ENCODE data around the gene HAPLN1. TPM values are rescaled to one million over a fixed set of nuclear protein-coding genes. Genes with fewer than 3 reads are reported as not detected.
A peak's percentile ranks its signal among the peaks of the same experiment; 100 is the strongest.

Gene HAPLN1
- polyA plus RNA-seq = under 1 TPM; 0.02 to 0.04 TPM

- H3K36me3 ChIP-seq (ENCODE audit: control insufficient read depth in 2 of 2, insufficient read depth in 2 of 2, low read length in 1 of 2) = no peaks in the 10 kb centered on the region
- no peak within 1 kb of the TSS for H3K27ac ChIP-seq (ENCODE audit: low read depth in 2 of 2, low read length in 1 of 2)
- no peaks in the 10 kb centered on the region for H3K9me3 ChIP-seq (ENCODE audit: control insufficient read depth in 2 of 2, insufficient read depth in 1 of 2, low read depth in 1 of 2, low read length in 1 of 2)
- H3K27me3 ChIP-seq (ENCODE audit: control insufficient read depth in 1 of 2, insufficient read depth in 2 of 2, low read length in 2 of 2) = peaks cover 0 to 3% of the 10 kb centered on the region in 2 donors
- H3K4me1 ChIP-seq (ENCODE audit: control insufficient read depth in 2 of 2, insufficient read depth in 2 of 2, low read length in 1 of 2) = no peaks in the 10 kb centered on the region
- peak within 1 kb of the TSS in 1 of 2 donors; percentile 33 for H3K4me3 ChIP-seq (ENCODE audit: low read depth in 1 of 2, low read length in 2 of 2)
- WGBS, 2 donors = 38 to 44% methylated on average over 16 of the region's 16 CpGs
Measured at GRCh38 chr5:83720836-83721537, at the start of gene HAPLN1. Gene HAPLN1, minus strand, starts transcription at chr5:83720855. Its CDS starts 47,332 bp downstream, at chr5:83673523.

GRCh38 chr5:83767409-83767992 lies 46.8 kb upstream of the HAPLN1 start:
- peaks cover 2% of the 10 kb centered on the region in 2 donors for H3K9me3 ChIP-seq (ENCODE audit: control insufficient read depth in 2 of 2, insufficient read depth in 1 of 2, low read depth in 1 of 2, low read length in 1 of 2)
- WGBS, 2 donors = 46 to 49% methylated on average over 3 of the region's 3 CpGs

DNA sequence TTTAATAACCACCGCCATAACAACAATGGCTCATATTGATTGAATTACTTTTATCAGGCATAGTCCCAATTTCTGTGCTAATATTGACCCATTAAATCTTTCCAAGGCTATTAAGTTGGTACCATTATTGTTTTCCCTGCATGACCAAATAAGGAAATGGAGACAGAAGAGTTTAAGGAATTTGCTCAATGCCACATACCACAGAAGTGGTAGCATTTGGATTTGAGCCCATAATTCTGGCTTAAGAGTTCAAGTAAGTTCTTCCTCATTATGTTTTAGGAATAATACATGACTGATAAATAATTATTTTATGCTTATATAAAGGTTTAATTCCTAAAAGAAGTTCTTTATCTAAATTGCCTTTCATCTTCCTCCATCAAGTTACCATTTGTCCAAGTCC lies 43.4 kb upstream of the HAPLN1 start:
- Histone ChIP-seq H3K27me3 (ENCODE audit: control insufficient read depth in 1 of 2, insufficient read depth in 2 of 2, low read length in 2 of 2) (no peaks in the 10 kb centered on the region), H3K9me3 (ENCODE audit: control insufficient read depth in 2 of 2, insufficient read depth in 1 of 2, low read depth in 1 of 2, low read length in 1 of 2) (peaks cover 2% of the 10 kb centered on the region in 2 donors), H3K27ac (ENCODE audit: low read depth in 2 of 2, low read length in 1 of 2) (no peak overlapping the region), H3K4me1 (ENCODE audit: control insufficient read depth in 2 of 2, insufficient read depth in 2 of 2, low read length in 1 of 2) (no peaks in the 10 kb centered on the region), H3K4me3 (ENCODE audit: low read depth in 1 of 2, low read length in 2 of 2) (no peak overlapping the region), H3K36me3 (ENCODE audit: control insufficient read depth in 2 of 2, insufficient read depth in 2 of 2, low read length in 1 of 2) (no peaks in the 10 kb centered on the region)
- WGBS, 2 donors = 89 to 91% methylated on average over 1 of the region's 1 CpG

More at GRCh38 chr5:83767409-83767992, 46.8 kb upstream of the HAPLN1 start:
- H3K27ac ChIP-seq (ENCODE audit: low read depth in 2 of 2, low read length in 1 of 2) = no peak overlapping the region
- no peaks in the 10 kb centered on the region for H3K27me3 ChIP-seq (ENCODE audit: control insufficient read depth in 1 of 2, insufficient read depth in 2 of 2, low read length in 2 of 2)
- H3K36me3 ChIP-seq (ENCODE audit: control insufficient read depth in 2 of 2, insufficient read depth in 2 of 2, low read length in 1 of 2) = no peaks in the 10 kb centered on the region
- no peak overlapping the region for H3K4me3 ChIP-seq (ENCODE audit: low read depth in 1 of 2, low read length in 2 of 2)
- H3K4me1 ChIP-seq (ENCODE audit: control insufficient read depth in 2 of 2, insufficient read depth in 2 of 2, low read length in 1 of 2) = no peaks in the 10 kb centered on the region

GRCh38 chr5:83760579-83760978 lies 39.9 kb upstream of the HAPLN1 start:
- Histone ChIP-seq H3K4me3 (ENCODE audit: low read depth in 1 of 2, low read length in 2 of 2) (no peak overlapping the region), H3K27ac (ENCODE audit: low read depth in 2 of 2, low read length in 1 of 2) (no peak overlapping the region), H3K9me3 (ENCODE audit: control insufficient read depth in 2 of 2, insufficient read depth in 1 of 2, low read depth in 1 of 2, low read length in 1 of 2) (peaks cover 0 to 2% of the 10 kb centered on the region in 2 donors), H3K27me3 (ENCODE audit: control insufficient read depth in 1 of 2, insufficient read depth in 2 of 2, low read length in 2 of 2) (no peaks in the 10 kb centered on the region), H3K4me1 (ENCODE audit: control insufficient read depth in 2 of 2, insufficient read depth in 2 of 2, low read length in 1 of 2) (no peaks in the 10 kb centered on the region), H3K36me3 (ENCODE audit: control insufficient read depth in 2 of 2, insufficient read depth in 2 of 2, low read length in 1 of 2) (no peaks in the 10 kb centered on the region)
- WGBS, 2 donors = 70 to 72% methylated on average over 4 of the region's 4 CpGs

DNA sequence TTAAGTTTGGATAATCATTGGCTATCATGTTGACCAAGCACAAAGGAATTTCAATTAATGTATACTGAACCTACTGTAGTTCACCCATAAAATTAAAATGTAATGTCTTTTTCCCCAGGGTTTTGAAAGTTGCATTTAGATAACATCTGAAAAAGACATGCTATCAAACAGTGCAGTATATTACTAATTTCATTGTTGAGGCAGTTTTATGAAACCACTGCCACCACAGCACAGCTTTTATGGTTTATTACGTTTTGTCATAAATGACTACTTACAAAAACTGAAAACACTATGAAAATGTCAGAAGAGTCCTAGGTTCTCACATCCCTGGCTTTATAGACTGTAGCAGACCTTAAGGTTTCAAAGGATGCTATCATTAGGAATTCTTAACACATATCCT lies 32.0 kb upstream of the HAPLN1 start:
- WGBS, 2 donors = 81% methylated on average over 1 of the region's 1 CpG
- H3K36me3 ChIP-seq (ENCODE audit: control insufficient read depth in 2 of 2, insufficient read depth in 2 of 2, low read length in 1 of 2) = no peaks in the 10 kb centered on the region
- H3K27ac ChIP-seq (ENCODE audit: low read depth in 2 of 2, low read length in 1 of 2) = no peak overlapping the region
- no peak overlapping the region for H3K4me3 ChIP-seq (ENCODE audit: low read depth in 1 of 2, low read length in 2 of 2)
- H3K4me1 ChIP-seq (ENCODE audit: control insufficient read depth in 2 of 2, insufficient read depth in 2 of 2, low read length in 1 of 2) = no peaks in the 10 kb centered on the region
- H3K9me3 ChIP-seq (ENCODE audit: control insufficient read depth in 2 of 2, insufficient read depth in 1 of 2, low read depth in 1 of 2, low read length in 1 of 2) = no peaks in the 10 kb centered on the region
- H3K27me3 ChIP-seq (ENCODE audit: control insufficient read depth in 1 of 2, insufficient read depth in 2 of 2, low read length in 2 of 2) = no peaks in the 10 kb centered on the region

DNA sequence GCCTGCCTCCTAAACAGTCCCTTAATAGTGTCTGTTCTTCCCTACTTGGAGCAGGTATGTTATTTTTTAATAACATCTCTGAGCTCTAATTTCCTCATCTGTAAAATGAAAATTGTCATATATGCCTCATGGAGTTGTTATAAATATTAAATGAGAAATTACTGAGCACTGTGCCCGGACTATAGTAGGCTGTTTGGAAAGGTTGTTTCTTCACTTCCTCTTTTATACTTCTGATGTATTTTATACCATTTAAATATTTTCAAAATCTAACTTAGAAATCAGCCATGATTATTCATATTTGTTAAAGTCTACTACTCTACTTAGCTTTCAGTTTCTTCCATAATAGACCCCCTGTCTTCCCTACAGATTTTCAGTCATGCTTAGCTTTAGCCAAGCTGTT lies 30.5 kb upstream of the HAPLN1 start:
- WGBS, 2 donors = 0 to 56% methylated on average over 1 of the region's 1 CpG
- H3K27ac ChIP-seq (ENCODE audit: low read depth in 2 of 2, low read length in 1 of 2) = no peak overlapping the region

GRCh38 chr5:83750749-83751148 lies 30.1 kb upstream of the HAPLN1 start:
- 72 to 83% methylated on average over 1 of the region's 1 CpG for WGBS, 2 donors
- Histone ChIP-seq H3K27me3 (ENCODE audit: control insufficient read depth in 1 of 2, insufficient read depth in 2 of 2, low read length in 2 of 2) (no peaks in the 10 kb centered on the region), H3K4me3 (ENCODE audit: low read depth in 1 of 2, low read length in 2 of 2) (no peak overlapping the region), H3K9me3 (ENCODE audit: control insufficient read depth in 2 of 2, insufficient read depth in 1 of 2, low read depth in 1 of 2, low read length in 1 of 2) (no peaks in the 10 kb centered on the region), H3K36me3 (ENCODE audit: control insufficient read depth in 2 of 2, insufficient read depth in 2 of 2, low read length in 1 of 2) (no peaks in the 10 kb centered on the region), H3K27ac (ENCODE audit: low read depth in 2 of 2, low read length in 1 of 2) (no peak overlapping the region), H3K4me1 (ENCODE audit: control insufficient read depth in 2 of 2, insufficient read depth in 2 of 2, low read length in 1 of 2) (no peaks in the 10 kb centered on the region)

More for the DNA sequence above, 30.5 kb upstream of the HAPLN1 start:
- H3K9me3 ChIP-seq (ENCODE audit: control insufficient read depth in 2 of 2, insufficient read depth in 1 of 2, low read depth in 1 of 2, low read length in 1 of 2) = no peaks in the 10 kb centered on the region
- H3K27me3 ChIP-seq (ENCODE audit: control insufficient read depth in 1 of 2, insufficient read depth in 2 of 2, low read length in 2 of 2) = no peaks in the 10 kb centered on the region
- no peak overlapping the region for H3K4me3 ChIP-seq (ENCODE audit: low read depth in 1 of 2, low read length in 2 of 2)
- no peaks in the 10 kb centered on the region for H3K4me1 ChIP-seq (ENCODE audit: control insufficient read depth in 2 of 2, insufficient read depth in 2 of 2, low read length in 1 of 2)
- H3K36me3 ChIP-seq (ENCODE audit: control insufficient read depth in 2 of 2, insufficient read depth in 2 of 2, low read length in 1 of 2) = no peaks in the 10 kb centered on the region

- WGBS, 2 donors = 79 to 86% methylated on average over 2 of the region's 2 CpGs
- no peaks in the 10 kb centered on the region for H3K9me3 ChIP-seq (ENCODE audit: control insufficient read depth in 2 of 2, insufficient read depth in 1 of 2, low read depth in 1 of 2, low read length in 1 of 2)
Measured at GRCh38 chr5:83745816-83746215, 25.2 kb upstream of the HAPLN1 start.

DNA sequence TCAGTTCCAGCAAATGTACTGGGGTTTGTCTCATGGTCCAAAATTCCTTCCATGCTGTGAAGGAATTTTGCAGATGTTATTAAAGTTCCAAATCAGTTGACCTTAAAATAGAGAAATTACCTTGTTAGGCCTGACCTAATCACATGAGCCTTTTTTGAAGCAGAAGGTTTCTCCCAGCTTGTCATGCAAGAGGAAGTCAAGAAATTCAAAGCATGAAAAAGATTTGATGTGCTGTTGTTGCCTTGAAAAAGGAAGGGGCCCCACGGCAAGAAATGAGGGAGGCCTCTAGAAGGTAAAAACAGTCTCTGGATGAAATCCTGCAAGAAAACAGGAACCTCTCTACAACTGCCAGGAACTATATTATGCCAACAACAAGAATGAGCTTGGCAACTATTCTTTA lies 24.2 kb upstream of the HAPLN1 start:
- Histone ChIP-seq H3K36me3 (ENCODE audit: control insufficient read depth in 2 of 2, insufficient read depth in 2 of 2, low read length in 1 of 2) (no peaks in the 10 kb centered on the region), H3K4me3 (ENCODE audit: low read depth in 1 of 2, low read length in 2 of 2) (no peak overlapping the region), H3K27me3 (ENCODE audit: control insufficient read depth in 1 of 2, insufficient read depth in 2 of 2, low read length in 2 of 2) (no peaks in the 10 kb centered on the region), H3K27ac (ENCODE audit: low read depth in 2 of 2, low read length in 1 of 2) (no peak overlapping the region), H3K9me3 (ENCODE audit: control insufficient read depth in 2 of 2, insufficient read depth in 1 of 2, low read depth in 1 of 2, low read length in 1 of 2) (no peaks in the 10 kb centered on the region), H3K4me1 (ENCODE audit: control insufficient read depth in 2 of 2, insufficient read depth in 2 of 2, low read length in 1 of 2) (no peaks in the 10 kb centered on the region)
- 45 to 61% methylated on average over 1 of the region's 1 CpG for WGBS, 2 donors

More at GRCh38 chr5:83745816-83746215, 25.2 kb upstream of the HAPLN1 start:
- no peaks in the 10 kb centered on the region for H3K36me3 ChIP-seq (ENCODE audit: control insufficient read depth in 2 of 2, insufficient read depth in 2 of 2, low read length in 1 of 2)
- no peaks in the 10 kb centered on the region for H3K4me1 ChIP-seq (ENCODE audit: control insufficient read depth in 2 of 2, insufficient read depth in 2 of 2, low read length in 1 of 2)
- no peak overlapping the region for H3K27ac ChIP-seq (ENCODE audit: low read depth in 2 of 2, low read length in 1 of 2)
- no peak overlapping the region for H3K4me3 ChIP-seq (ENCODE audit: low read depth in 1 of 2, low read length in 2 of 2)
- H3K27me3 ChIP-seq (ENCODE audit: control insufficient read depth in 1 of 2, insufficient read depth in 2 of 2, low read length in 2 of 2) = no peaks in the 10 kb centered on the region

GRCh38 chr5:83742089-83742488 lies 21.4 kb upstream of the HAPLN1 start:
- no peaks in the 10 kb centered on the region for H3K36me3 ChIP-seq (ENCODE audit: control insufficient read depth in 2 of 2, insufficient read depth in 2 of 2, low read length in 1 of 2)
- H3K27me3 ChIP-seq (ENCODE audit: control insufficient read depth in 1 of 2, insufficient read depth in 2 of 2, low read length in 2 of 2) = no peaks in the 10 kb centered on the region
- WGBS, 2 donors = 70 to 73% methylated on average over 4 of the region's 4 CpGs
- H3K27ac ChIP-seq (ENCODE audit: low read depth in 2 of 2, low read length in 1 of 2) = no peak overlapping the region
- H3K4me3 ChIP-seq (ENCODE audit: low read depth in 1 of 2, low read length in 2 of 2) = no peak overlapping the region
- H3K4me1 ChIP-seq (ENCODE audit: control insufficient read depth in 2 of 2, insufficient read depth in 2 of 2, low read length in 1 of 2) = no peaks in the 10 kb centered on the region
- H3K9me3 ChIP-seq (ENCODE audit: control insufficient read depth in 2 of 2, insufficient read depth in 1 of 2, low read depth in 1 of 2, low read length in 1 of 2) = no peaks in the 10 kb centered on the region

Data from esophagus (tissue), 2 donors.